ENCODE measurements around the gene SETBP1. TPM values are rescaled to one million over a fixed set of nuclear protein-coding genes. Genes with fewer than 3 reads are reported as not detected.

The SETBP1 gene
- total and polyA plus RNA-seq, 2 donors from 2014 or later: 2.7 to 71.7 TPM

GRCh38 chr18:44747157-44747556, 66.5 kb downstream of the SETBP1 start:
- H3K4me3 ChIP-seq (ENCODE audit: low read length in 3 of 3): no peak overlapping the region
- FAIRE-seq (no peak), DNase-seq (no peak)
- no peak overlapping the region for H3K27ac ChIP-seq (ENCODE audit: low read depth in 2 of 2, low read length in 2 of 2)
- H3K9me3 ChIP-seq (ENCODE audit: control insufficient read depth in 2 of 3, insufficient read depth in 1 of 3, low read length in 3 of 3): no peaks in the 10 kb centered on the region
- H3K9ac ChIP-seq (ENCODE audit: low read length in 3 of 3): no peak overlapping the region
- intact Hi-C loops (cut with DNase I): no loop called here
- TF ChIP-seq CTCF (IDR thresholded peaks at IDR 0.05; ENCODE audit: borderline replicate concordance, extremely low read depth, insufficient read depth): no peak
- H3K4me1 ChIP-seq (ENCODE audit: control insufficient read depth in 2 of 3, insufficient read depth in 2 of 3, low read depth in 1 of 3, low read length in 3 of 3): peaks cover 0 to 22% (median 21%) of the 10 kb centered on the region in 3 donors
- H3K36me3 ChIP-seq (ENCODE audit: control insufficient read depth in 2 of 3, insufficient read depth in 3 of 3, low read length in 3 of 3): no peaks in the 10 kb centered on the region
- no peaks in the 10 kb centered on the region for H3K27me3 ChIP-seq (ENCODE audit: control insufficient read depth, insufficient read depth, low read length)

GRCh38 chr18:44748582-44748981, 67.9 kb downstream of the SETBP1 start:
- Histone ChIP-seq H3K4me3 (ENCODE audit: low read length in 3 of 3) (no peak overlapping the region), H3K27me3 (ENCODE audit: control insufficient read depth, insufficient read depth, low read length) (no peaks in the 10 kb centered on the region), H3K27ac (ENCODE audit: low read depth in 2 of 2, low read length in 2 of 2) (no peak overlapping the region), H3K4me1 (ENCODE audit: control insufficient read depth in 2 of 3, insufficient read depth in 2 of 3, low read depth in 1 of 3, low read length in 3 of 3) (peaks cover 0 to 12% (median 11%) of the 10 kb centered on the region in 3 donors), H3K36me3 (ENCODE audit: control insufficient read depth in 2 of 3, insufficient read depth in 3 of 3, low read length in 3 of 3) (no peaks in the 10 kb centered on the region), H3K9me3 (ENCODE audit: control insufficient read depth in 2 of 3, insufficient read depth in 1 of 3, low read length in 3 of 3) (no peaks in the 10 kb centered on the region), H3K9ac (ENCODE audit: low read length in 3 of 3) (no peak overlapping the region)
- FAIRE-seq (no peak), DNase-seq (no peak)
- intact Hi-C loops (cut with DNase I): no loop called here
- TF ChIP-seq CTCF (IDR thresholded peaks at IDR 0.05; ENCODE audit: borderline replicate concordance, extremely low read depth, insufficient read depth): no peak

- Histone ChIP-seq H3K9me3 (ENCODE audit: control insufficient read depth in 2 of 3, insufficient read depth in 1 of 3, low read length in 3 of 3) (no peaks in the 10 kb centered on the region), H3K4me3 (ENCODE audit: low read length in 3 of 3) (no peak overlapping the region), H3K36me3 (ENCODE audit: control insufficient read depth in 2 of 3, insufficient read depth in 3 of 3, low read length in 3 of 3) (no peaks in the 10 kb centered on the region), H3K27ac (ENCODE audit: low read depth in 2 of 2, low read length in 2 of 2) (no peak overlapping the region), H3K9ac (ENCODE audit: low read length in 3 of 3) (no peak overlapping the region), H3K27me3 (ENCODE audit: control insufficient read depth, insufficient read depth, low read length) (no peaks in the 10 kb centered on the region), H3K4me1 (ENCODE audit: control insufficient read depth in 2 of 3, insufficient read depth in 2 of 3, low read depth in 1 of 3, low read length in 3 of 3) (peaks cover 0 to 13% (median 6%) of the 10 kb centered on the region in 3 donors)
- FAIRE-seq (no peak), DNase-seq (no peak)
- intact Hi-C loops (cut with DNase I): no loop called here
- no peak for TF ChIP-seq CTCF (IDR thresholded peaks at IDR 0.05; ENCODE audit: borderline replicate concordance, extremely low read depth, insufficient read depth)
Observed at GRCh38 chr18:44750774-44751173, 70.1 kb downstream of the SETBP1 start.

GRCh38 chr18:44754567-44754966, 73.9 kb downstream of the SETBP1 start:
- H3K9me3 ChIP-seq (ENCODE audit: control insufficient read depth in 2 of 3, insufficient read depth in 1 of 3, low read length in 3 of 3): no peaks in the 10 kb centered on the region
- FAIRE-seq (no peak), DNase-seq (no peak)
- H3K4me3 ChIP-seq (ENCODE audit: low read length in 3 of 3): no peak overlapping the region
- no peak overlapping the region for H3K9ac ChIP-seq (ENCODE audit: low read length in 3 of 3)
- no peak for TF ChIP-seq CTCF (IDR thresholded peaks at IDR 0.05; ENCODE audit: borderline replicate concordance, extremely low read depth, insufficient read depth)
- H3K27ac ChIP-seq (ENCODE audit: low read depth in 2 of 2, low read length in 2 of 2): no peak overlapping the region
- peaks cover 0 to 6% (median 0%) of the 10 kb centered on the region in 3 donors for H3K4me1 ChIP-seq (ENCODE audit: control insufficient read depth in 2 of 3, insufficient read depth in 2 of 3, low read depth in 1 of 3, low read length in 3 of 3)
- intact Hi-C loops (cut with DNase I): no loop called here
- no peaks in the 10 kb centered on the region for H3K27me3 ChIP-seq (ENCODE audit: control insufficient read depth, insufficient read depth, low read length)
- no peaks in the 10 kb centered on the region for H3K36me3 ChIP-seq (ENCODE audit: control insufficient read depth in 2 of 3, insufficient read depth in 3 of 3, low read length in 3 of 3)

Data from kidney (tissue), 14 donors.